ENCODE data around the gene TGM4. TPM values are rescaled to one million over a fixed set of nuclear protein-coding genes. Genes with fewer than 3 reads are reported as not detected.

TGM4 gene
- total RNA-seq, 1 experiment from 2014 or later, result 0.61 TPM

DNA sequence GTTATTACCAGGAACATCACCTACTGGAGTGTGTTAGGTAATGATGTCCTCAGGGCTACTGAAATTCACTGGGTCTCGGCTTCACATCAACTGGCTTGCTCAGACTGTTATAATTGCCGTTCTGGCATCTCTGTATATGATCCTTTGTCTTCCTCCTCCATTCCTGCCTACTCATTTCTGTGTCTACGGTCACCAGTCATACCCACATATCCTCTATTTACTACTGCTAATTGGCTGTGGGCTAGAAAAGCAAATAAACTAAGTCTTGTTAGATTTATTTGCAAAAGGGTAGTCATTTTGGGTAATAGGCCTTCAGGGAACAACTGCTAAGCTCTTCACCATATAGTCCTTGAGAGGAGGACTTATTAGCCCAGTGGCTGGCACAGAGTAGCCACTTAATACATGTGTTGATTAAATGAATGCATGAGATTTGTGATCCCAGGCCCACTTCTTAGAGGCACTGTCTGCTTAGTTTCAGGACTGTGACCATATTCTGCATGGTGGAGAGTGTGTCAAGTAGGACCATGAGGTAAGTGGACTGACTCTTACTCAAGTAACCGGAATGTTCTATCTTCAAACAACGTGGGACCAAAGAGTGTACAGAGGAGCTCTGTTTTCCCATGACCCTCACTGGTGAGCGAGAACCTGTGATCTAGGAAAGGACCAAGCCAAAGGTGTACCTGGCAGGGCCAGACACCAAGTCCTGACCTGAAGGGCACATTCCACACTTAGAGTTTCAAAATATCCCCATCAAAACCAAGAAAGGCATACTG lies 88.4 kb downstream of the TGM4 start:
- no TSS peak for BruUV-seq (replicated peaks)
- POLR2A ChIA-PET (ENCODE audit: unreplicated experiment), result interaction anchor here (0.7 kb wide), 1 partner anchor 1554 kb away, joined by 4 read pairs; no protein-coding TSS in a partner anchor
- no peak overlapping the region for H2AFZ ChIP-seq
- 0 out of 2 replicates have a peak overlapping the region, but pooled peaks have one; percentile 4 for H3K4me3 ChIP-seq
- CTCF ChIA-PET, result interaction anchor here (0.6 kb wide), 1 partner anchor 883 kb away, joined by 6 read pairs; no protein-coding TSS in a partner anchor
- intact Hi-C loops (cut with micrococcal nuclease; ENCODE audit: unreplicated experiment), result no loop called here
- peaks cover 88% of the 10 kb centered on the region for H3K79me2 ChIP-seq (ENCODE audit: low read depth)
- no peaks in the 10 kb centered on the region for H4K20me1 ChIP-seq (ENCODE audit: insufficient read depth)
- no peaks in the 10 kb centered on the region for H3K9me3 ChIP-seq (ENCODE audit: insufficient read depth, low read depth)
- H3K4me1 ChIP-seq (replicated peaks; ENCODE audit: insufficient read depth), result peaks cover 65% of the 10 kb centered on the region
- peak overlapping the region; percentile 65 for H3K4me2 ChIP-seq
- no peaks in the 10 kb centered on the region for H3K9me2 ChIP-seq (ENCODE audit: insufficient read depth)
- TF ChIP-seq, protein P1, sequence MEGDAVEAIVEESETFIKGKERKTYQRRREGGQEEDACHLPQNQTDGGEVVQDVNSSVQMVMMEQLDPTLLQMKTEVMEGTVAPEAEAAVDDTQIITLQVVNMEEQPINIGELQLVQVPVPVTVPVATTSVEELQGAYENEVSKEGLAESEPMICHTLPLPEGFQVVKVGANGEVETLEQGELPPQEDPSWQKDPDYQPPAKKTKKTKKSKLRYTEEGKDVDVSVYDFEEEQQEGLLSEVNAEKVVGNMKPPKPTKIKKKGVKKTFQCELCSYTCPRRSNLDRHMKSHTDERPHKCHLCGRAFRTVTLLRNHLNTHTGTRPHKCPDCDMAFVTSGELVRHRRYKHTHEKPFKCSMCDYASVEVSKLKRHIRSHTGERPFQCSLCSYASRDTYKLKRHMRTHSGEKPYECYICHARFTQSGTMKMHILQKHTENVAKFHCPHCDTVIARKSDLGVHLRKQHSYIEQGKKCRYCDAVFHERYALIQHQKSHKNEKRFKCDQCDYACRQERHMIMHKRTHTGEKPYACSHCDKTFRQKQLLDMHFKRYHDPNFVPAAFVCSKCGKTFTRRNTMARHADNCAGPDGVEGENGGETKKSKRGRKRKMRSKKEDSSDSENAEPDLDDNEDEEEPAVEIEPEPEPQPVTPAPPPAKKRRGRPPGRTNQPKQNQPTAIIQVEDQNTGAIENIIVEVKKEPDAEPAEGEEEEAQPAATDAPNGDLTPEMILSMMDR (conservative IDR thresholded peaks at IDR 0.05), result no peak
- TF ChIP-seq EZH2 (IDR thresholded peaks at IDR 0.05; ENCODE audit: low read depth), result no peak
- no peaks in the 10 kb centered on the region for H3K27me3 ChIP-seq (ENCODE audit: insufficient read depth, low read depth)
- H3K36me3 ChIP-seq (ENCODE audit: low read depth), result no peaks in the 10 kb centered on the region; the same call in 1 of the 2 replicates
- H3F3A ChIP-seq (ENCODE audit: insufficient read depth, low read depth), result peaks cover 34% of the 10 kb centered on the region
- peak in 1 of 2 experiments; percentile 72 for DNase-seq
- peak overlapping the region; percentile 91 for H3K27ac ChIP-seq

DNA sequence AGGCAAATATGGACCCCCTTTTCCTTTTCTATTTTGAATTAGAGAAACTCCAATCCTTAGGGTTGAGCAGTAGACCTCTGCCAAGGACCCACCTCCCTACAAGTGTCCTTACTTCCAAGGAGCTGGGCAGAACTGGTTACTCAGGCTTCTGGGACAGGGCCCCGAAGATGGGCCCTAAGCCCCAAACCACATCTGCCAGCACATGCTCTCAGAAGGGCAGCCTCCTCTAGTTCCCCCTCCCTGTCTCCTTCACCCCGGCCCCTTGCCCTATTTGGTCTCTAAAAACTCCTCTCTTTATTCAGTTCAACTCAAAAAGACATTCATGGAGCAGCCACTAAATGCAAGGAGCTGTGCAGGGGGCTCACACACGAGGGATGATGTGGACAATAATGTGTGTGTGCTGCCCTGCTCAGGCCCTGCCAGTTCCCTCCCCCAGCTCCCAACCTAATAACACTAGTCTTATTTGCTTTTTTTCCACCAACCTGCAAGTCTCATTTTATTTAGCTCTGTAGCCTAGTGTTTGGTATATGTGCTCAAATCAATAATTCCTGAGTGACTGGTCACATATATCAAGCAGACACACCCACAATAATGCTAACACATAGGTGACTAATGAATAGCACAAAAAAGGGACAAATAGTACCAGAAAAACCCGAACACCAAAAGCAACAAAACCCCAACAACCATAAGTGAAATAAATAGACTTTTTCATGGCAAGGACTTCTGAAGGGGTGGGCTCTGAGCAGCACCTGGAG lies 89.3 kb downstream of the TGM4 start:
- peaks cover 43% of the 10 kb centered on the region for H3F3A ChIP-seq (ENCODE audit: insufficient read depth, low read depth)
- TF ChIP-seq, protein P1 (conservative IDR thresholded peaks at IDR 0.05), result no peak
- no peak for TF ChIP-seq EZH2 (IDR thresholded peaks at IDR 0.05; ENCODE audit: low read depth)
- no peaks in the 10 kb centered on the region for H3K9me3 ChIP-seq (ENCODE audit: insufficient read depth, low read depth)
- peak overlapping the region; percentile 65 for H3K4me2 ChIP-seq
- peaks cover 91% of the 10 kb centered on the region for H3K79me2 ChIP-seq (ENCODE audit: low read depth)
- DNase-seq, result peak in 1 of 2 experiments; percentile 85
- H3K27me3 ChIP-seq (ENCODE audit: insufficient read depth, low read depth), result no peaks in the 10 kb centered on the region
- POLR2A ChIA-PET (ENCODE audit: unreplicated experiment), result interaction anchor here (0.7 kb wide), 1 partner anchor 1553 kb away, joined by 4 read pairs; no protein-coding TSS in a partner anchor
- CTCF ChIA-PET, result no interaction called here
- intact Hi-C loops (cut with micrococcal nuclease; ENCODE audit: unreplicated experiment), result no loop called here
- H3K4me3 ChIP-seq, result peak overlapping the region; percentile 8; the same call in 1 of the 2 replicates
- no peaks in the 10 kb centered on the region for H3K9me2 ChIP-seq (ENCODE audit: insufficient read depth)
- H4K20me1 ChIP-seq (ENCODE audit: insufficient read depth), result no peaks in the 10 kb centered on the region
- no TSS peak for BruUV-seq (replicated peaks)
- H3K27ac ChIP-seq, result peak overlapping the region; percentile 91
- no peaks in the 10 kb centered on the region; the same call in 1 of the 2 replicates for H3K36me3 ChIP-seq (ENCODE audit: low read depth)
- no peak overlapping the region for H2AFZ ChIP-seq
- H3K4me1 ChIP-seq (replicated peaks; ENCODE audit: insufficient read depth), result peaks cover 69% of the 10 kb centered on the region

Other genes with a start within 250 kb of the TGM4 start
- 7.4 and 9.5 TPM in 2 replicates for gene ZNF197, start 249.6 kb upstream of the TGM4 start, total RNA-seq (2021)
- gene ZNF35, start 225.9 kb upstream of the TGM4 start, total RNA-seq (2021), result 5.4 and 7.0 TPM in 2 replicates
- 2.1 and 2.8 TPM in 2 replicates for gene ZNF502, start 161.9 kb upstream of the TGM4 start, total RNA-seq (2021)
- 2.6 and 3.9 TPM in 2 replicates for gene ZNF501, start 145.0 kb upstream of the TGM4 start, total RNA-seq (2021)
- 17.8 and 34.4 TPM in 2 replicates for gene KIAA1143, start 113.0 kb upstream of the TGM4 start, total RNA-seq (2021)
- 16.5 and 25.8 TPM in 2 replicates for gene KIF15, start 112.8 kb upstream of the TGM4 start, total RNA-seq (2021)
- 18.2 and 22.4 TPM in 2 replicates for gene TMEM42, start 12.7 kb upstream of the TGM4 start, total RNA-seq (2021)
- gene ZDHHC3, start 101.6 kb downstream of the TGM4 start, total RNA-seq (2021), result 107 and 118 TPM in 2 replicates
- 56.2 and 58.0 TPM in 2 replicates for gene EXOSC7, start 101.6 kb downstream of the TGM4 start, total RNA-seq (2021)
- gene CLEC3B, start 151.7 kb downstream of the TGM4 start, total RNA-seq (2021), result not detected in 2 replicates